ENCODE data around the gene CEP89. TPM values are rescaled to one million over a fixed set of nuclear protein-coding genes. Genes with fewer than 3 reads are reported as not detected.

The CEP89 gene
- total and polyA plus RNA-seq, 7 donors, result 3.7 to 17.5 (median 11.1) TPM

DNA sequence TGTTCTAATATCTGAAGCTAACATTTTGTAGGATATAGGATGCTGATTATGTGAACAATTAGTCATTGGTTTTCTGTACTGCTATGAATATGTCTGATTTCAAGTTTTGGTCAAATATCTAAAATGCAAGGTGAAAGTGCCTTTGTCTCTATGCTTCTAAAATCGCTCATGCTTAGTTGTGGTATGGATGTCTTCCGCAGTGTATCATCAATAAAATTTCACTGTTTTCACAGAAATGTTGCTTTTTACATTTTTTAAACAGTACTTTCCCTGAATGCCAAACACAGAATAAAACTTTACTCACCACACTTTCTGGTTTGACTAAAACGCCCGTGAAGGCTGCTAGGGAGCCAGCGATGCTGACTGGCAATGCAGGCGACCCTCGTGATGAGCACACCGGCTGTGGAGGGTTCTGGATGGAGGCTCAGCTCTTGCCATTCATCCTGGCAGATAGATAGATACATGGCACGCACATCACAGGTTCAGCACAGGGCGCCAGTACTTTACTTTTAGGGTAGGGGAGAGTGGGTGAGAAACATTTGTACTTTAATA is 142.3 kb downstream of the CEP89 start:
- intact Hi-C loops (cut with DNase I), result no loop called here
- TF ChIP-seq EP300 (IDR thresholded peaks at IDR 0.05), result no peak
- TF ChIP-seq POLR2A (IDR thresholded peaks at IDR 0.05), result no peak
- TF ChIP-seq, protein P1, sequence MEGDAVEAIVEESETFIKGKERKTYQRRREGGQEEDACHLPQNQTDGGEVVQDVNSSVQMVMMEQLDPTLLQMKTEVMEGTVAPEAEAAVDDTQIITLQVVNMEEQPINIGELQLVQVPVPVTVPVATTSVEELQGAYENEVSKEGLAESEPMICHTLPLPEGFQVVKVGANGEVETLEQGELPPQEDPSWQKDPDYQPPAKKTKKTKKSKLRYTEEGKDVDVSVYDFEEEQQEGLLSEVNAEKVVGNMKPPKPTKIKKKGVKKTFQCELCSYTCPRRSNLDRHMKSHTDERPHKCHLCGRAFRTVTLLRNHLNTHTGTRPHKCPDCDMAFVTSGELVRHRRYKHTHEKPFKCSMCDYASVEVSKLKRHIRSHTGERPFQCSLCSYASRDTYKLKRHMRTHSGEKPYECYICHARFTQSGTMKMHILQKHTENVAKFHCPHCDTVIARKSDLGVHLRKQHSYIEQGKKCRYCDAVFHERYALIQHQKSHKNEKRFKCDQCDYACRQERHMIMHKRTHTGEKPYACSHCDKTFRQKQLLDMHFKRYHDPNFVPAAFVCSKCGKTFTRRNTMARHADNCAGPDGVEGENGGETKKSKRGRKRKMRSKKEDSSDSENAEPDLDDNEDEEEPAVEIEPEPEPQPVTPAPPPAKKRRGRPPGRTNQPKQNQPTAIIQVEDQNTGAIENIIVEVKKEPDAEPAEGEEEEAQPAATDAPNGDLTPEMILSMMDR (IDR thresholded peaks at IDR 0.05), result no peak
- TF ChIP-seq POLR2AphosphoS5 (IDR thresholded peaks at IDR 0.05), result no peak
- DNase-seq, result no peak
- H3K4me3 ChIP-seq, result no peak overlapping the region
- 90 to 94% methylated on average over 10 of the region's 10 CpGs for WGBS, 2 donors
- H3K27ac ChIP-seq, result no peak overlapping the region
- H3K27me3 ChIP-seq, result no peaks in the 10 kb centered on the region
- H3K9me3 ChIP-seq, result no peaks in the 10 kb centered on the region
- no peaks in the 10 kb centered on the region for H3K36me3 ChIP-seq
- no peaks in the 10 kb centered on the region for H3K4me1 ChIP-seq

GRCh38 chr19:32828643-32829344 is 143.0 kb downstream of the CEP89 start:
- DNase-seq, result no peak
- TF ChIP-seq, protein P1 (IDR thresholded peaks at IDR 0.05), result no peak
- TF ChIP-seq POLR2AphosphoS5 (IDR thresholded peaks at IDR 0.05), result no peak
- TF ChIP-seq EP300 (IDR thresholded peaks at IDR 0.05), result no peak
- TF ChIP-seq POLR2A (IDR thresholded peaks at IDR 0.05), result no peak

DNA sequence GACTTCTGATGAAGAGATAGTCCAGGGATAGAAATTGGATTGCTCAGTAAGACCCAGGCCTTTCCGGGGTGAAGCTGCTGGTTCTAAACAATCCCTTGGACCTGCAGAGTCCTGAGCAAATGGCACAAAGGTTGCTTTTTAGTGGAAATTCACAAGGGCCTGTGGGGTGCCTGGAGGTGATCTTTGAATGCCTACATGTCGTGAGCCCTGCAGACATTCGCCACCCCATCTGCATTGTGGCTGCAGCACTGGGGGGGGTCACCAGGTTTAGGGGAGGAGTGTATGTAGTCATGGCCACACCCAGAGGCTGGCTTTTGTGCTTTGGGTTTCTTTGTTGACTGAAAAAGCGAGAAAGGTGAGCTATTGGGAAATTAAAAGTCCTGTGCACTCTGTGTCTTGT is 143.6 kb downstream of the CEP89 start:
- no peak for DNase-seq
- Histone ChIP-seq H3K27ac (no peak overlapping the region), H3K9me3 (no peaks in the 10 kb centered on the region), H3K4me1 (no peaks in the 10 kb centered on the region), H3K36me3 (no peaks in the 10 kb centered on the region), H3K4me3 (no peak overlapping the region), H3K27me3 (no peaks in the 10 kb centered on the region)
- TF ChIP-seq POLR2AphosphoS5 (IDR thresholded peaks at IDR 0.05) (no peak), EP300 (IDR thresholded peaks at IDR 0.05) (no peak), POLR2A (IDR thresholded peaks at IDR 0.05) (no peak)
- TF ChIP-seq, protein P1 (IDR thresholded peaks at IDR 0.05), result no peak
- 90% methylated on average over 4 of the region's 4 CpGs for WGBS, 2 donors
- intact Hi-C loops (cut with DNase I), result no loop called here

More at GRCh38 chr19:32828643-32829344, 143.0 kb downstream of the CEP89 start:
- intact Hi-C loops (cut with DNase I), result no loop called here
- no peaks in the 10 kb centered on the region for H3K27me3 ChIP-seq
- H3K36me3 ChIP-seq, result no peaks in the 10 kb centered on the region
- WGBS, 2 donors, result 85 to 88% methylated on average over 15 of the region's 15 CpGs
- H3K27ac ChIP-seq, result no peak overlapping the region
- H3K4me3 ChIP-seq, result no peak overlapping the region
- no peaks in the 10 kb centered on the region for H3K4me1 ChIP-seq
- no peaks in the 10 kb centered on the region for H3K9me3 ChIP-seq

Small RNA genes lying within 50 kb of the gene (small RNA-seq; reads per million reads assigned to genes)
- gene RN7SKP22, result 0 reads per million in 3 donors

Other genes starting within 250 kb of the CEP89 start
- gene SLC7A9, start 102.2 kb downstream of the CEP89 start, total RNA-seq, result under 1 TPM in 2 of 4 donors, not detected in 2; 0.36 to 0.49 TPM
- gene SLC7A9, start 102.2 kb downstream of the CEP89 start, polyA plus RNA-seq, result under 1 TPM in 1 of 3 donors, not detected in 2; 0.20 TPM
- 1 to 10 TPM in 3 of 4 donors, under 1 TPM in 1; 0.14 to 2.3 (median 1.8) TPM for gene FAAP24, start 284 bp upstream of the CEP89 start, total RNA-seq
- 1 to 10 TPM in 2 of 3 donors, under 1 TPM in 1; 0.92 to 4.2 (median 3.5) TPM for gene FAAP24, start 284 bp upstream of the CEP89 start, polyA plus RNA-seq
- gene RHPN2, start 92.9 kb upstream of the CEP89 start, total RNA-seq, result 1 to 10 TPM; 1.7 to 3.2 (median 2.4) TPM
- 10 to 100 TPM; 28.8 to 84.8 (median 30.1) TPM for gene RHPN2, start 92.9 kb upstream of the CEP89 start, polyA plus RNA-seq
- gene GPATCH1, start 109.2 kb upstream of the CEP89 start, total RNA-seq, result 1 to 10 TPM; 5.3 to 10.0 (median 7.4) TPM
- gene GPATCH1, start 109.2 kb upstream of the CEP89 start, polyA plus RNA-seq, result 1 to 10 TPM; 5.4 to 7.2 (median 5.8) TPM
- not detected for gene WDR88, start 160.2 kb upstream of the CEP89 start, total RNA-seq
- not detected for gene WDR88, start 160.2 kb upstream of the CEP89 start, polyA plus RNA-seq
- gene LRP3, start 222.4 kb upstream of the CEP89 start, total RNA-seq, result 10 to 100 TPM; 17.1 to 31.5 (median 21.8) TPM
- gene LRP3, start 222.4 kb upstream of the CEP89 start, polyA plus RNA-seq, result 10 to 100 TPM in 1 of 3 donors, 1 to 10 TPM in 2; 3.9 to 10.3 (median 9.6) TPM